ENCODE data around the gene DIDO1.
A peak's percentile ranks its signal among the peaks of the same experiment; 100 is the strongest.

DIDO1 gene

GRCh38 chr20:62902926-62903615, 23.2 kb downstream of the DIDO1 start:
- no peaks in the 10 kb centered on the region for H3K36me3 ChIP-seq (ENCODE audit: control insufficient read depth, insufficient read depth, low read length)
- no peak overlapping the region for H3K4me3 ChIP-seq (ENCODE audit: low read depth, low read length)
- no peaks in the 10 kb centered on the region for H3K9me3 ChIP-seq (ENCODE audit: control insufficient read depth, low read length)
- no peak overlapping the region for H2AFZ ChIP-seq
- peaks cover 3% of the 10 kb centered on the region for H3K4me1 ChIP-seq
- H3K79me2 ChIP-seq = peaks cover 6% of the 10 kb centered on the region
- no peak overlapping the region for H3K4me2 ChIP-seq (ENCODE audit: low read length)
- no peak for TF ChIP-seq CTCF (IDR thresholded peaks at IDR 0.05)
- H3K27me3 ChIP-seq (ENCODE audit: control insufficient read depth, insufficient read depth, low read length) = no peaks in the 10 kb centered on the region
- no peak overlapping the region for H3K9ac ChIP-seq
- no peak overlapping the region for H3K27ac ChIP-seq

DNA sequence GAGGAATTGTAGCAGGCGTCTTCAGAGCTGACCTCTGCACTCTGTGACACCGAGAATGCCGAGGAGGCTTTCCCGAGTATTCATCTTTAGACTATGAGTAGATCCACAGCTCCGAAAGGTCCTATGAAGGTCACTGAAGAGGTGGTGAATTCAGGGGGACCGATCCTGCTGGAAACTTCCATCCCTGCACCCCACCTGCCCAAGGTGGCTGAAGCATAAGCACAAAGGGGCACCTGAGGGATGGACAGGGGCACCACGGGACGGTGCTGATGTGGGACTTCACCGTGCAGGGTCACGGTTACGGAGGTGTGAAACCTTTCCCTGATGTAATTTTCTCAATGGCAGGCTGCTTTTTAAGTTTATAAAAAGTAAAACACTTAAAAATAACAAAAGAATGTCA, 24.4 kb downstream of the DIDO1 start:
- H3K9ac ChIP-seq = no peak overlapping the region
- H3K4me3 ChIP-seq (ENCODE audit: low read depth, low read length) = no peak overlapping the region
- H2AFZ ChIP-seq = no peak overlapping the region
- peaks cover 3% of the 10 kb centered on the region for H3K4me1 ChIP-seq
- H3K4me2 ChIP-seq (ENCODE audit: low read length) = no peak overlapping the region
- H3K36me3 ChIP-seq (ENCODE audit: control insufficient read depth, insufficient read depth, low read length) = no peaks in the 10 kb centered on the region
- no peak for TF ChIP-seq CTCF (IDR thresholded peaks at IDR 0.05)
- peaks cover 3% of the 10 kb centered on the region for H3K79me2 ChIP-seq
- H3K9me3 ChIP-seq (ENCODE audit: control insufficient read depth, low read length) = no peaks in the 10 kb centered on the region
- no peaks in the 10 kb centered on the region for H3K27me3 ChIP-seq (ENCODE audit: control insufficient read depth, insufficient read depth, low read length)
- H3K27ac ChIP-seq = no peak overlapping the region

DNA sequence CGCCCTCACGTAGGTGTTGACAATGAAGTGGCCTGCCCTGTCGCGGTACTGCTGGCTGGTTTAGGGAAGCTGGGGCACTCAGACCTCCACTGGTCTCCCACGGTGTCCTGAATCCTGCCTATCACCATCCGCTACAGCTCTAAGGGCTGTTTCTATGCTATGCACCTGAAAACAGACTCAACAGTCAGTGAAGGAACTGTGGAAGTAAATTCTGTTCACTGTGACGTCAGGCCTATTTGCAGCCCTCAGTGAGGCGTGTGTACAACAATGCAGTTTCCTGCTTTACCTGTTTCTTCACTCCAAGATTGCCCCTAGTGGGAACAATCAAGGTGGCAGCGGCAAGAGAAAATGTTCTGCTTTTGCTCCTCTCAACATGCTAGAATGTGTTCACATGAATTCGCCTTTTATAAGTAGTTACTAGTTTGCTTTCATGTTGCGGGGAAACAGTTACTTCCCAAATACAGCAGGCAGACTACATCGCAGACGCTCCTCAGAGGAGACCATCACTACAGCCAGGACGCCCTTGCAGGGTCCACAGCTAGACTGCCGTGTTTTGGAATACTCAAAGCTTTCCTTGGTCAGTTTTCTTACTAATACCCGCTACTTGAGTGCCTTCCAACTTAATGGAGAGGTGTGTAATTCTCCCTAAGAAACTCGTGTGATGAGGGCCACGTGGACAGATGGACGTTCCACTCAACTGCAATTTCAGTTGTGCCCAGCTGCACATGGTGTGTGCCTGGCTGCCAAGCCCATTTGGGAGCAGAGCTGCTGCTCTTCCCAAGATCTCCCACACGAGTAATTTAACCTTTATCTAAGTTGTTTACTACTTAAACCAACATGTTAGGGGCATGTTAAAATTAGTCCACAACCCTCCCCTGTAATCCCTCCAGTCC, 25.4 kb downstream of the DIDO1 start:
- Histone ChIP-seq H3K9ac (no peak overlapping the region), H3K36me3 (ENCODE audit: control insufficient read depth, insufficient read depth, low read length) (no peaks in the 10 kb centered on the region), H3K27me3 (ENCODE audit: control insufficient read depth, insufficient read depth, low read length) (no peaks in the 10 kb centered on the region), H3K4me3 (ENCODE audit: low read depth, low read length) (no peak overlapping the region), H3K4me2 (ENCODE audit: low read length) (peak overlapping the region; percentile 20), H3K79me2 (no peaks in the 10 kb centered on the region), H3K9me3 (ENCODE audit: control insufficient read depth, low read length) (no peaks in the 10 kb centered on the region), H3K4me1 (peaks cover 3% of the 10 kb centered on the region), H3K27ac (no peak overlapping the region), H2AFZ (no peak overlapping the region)
- TF ChIP-seq CTCF (IDR thresholded peaks at IDR 0.05) = no peak

- Histone ChIP-seq H3K79me2 (no peaks in the 10 kb centered on the region), H3K9ac (no peak overlapping the region), H3K4me2 (ENCODE audit: low read length) (peak overlapping the region; percentile 10), H3K27me3 (ENCODE audit: control insufficient read depth, insufficient read depth, low read length) (no peaks in the 10 kb centered on the region), H3K9me3 (ENCODE audit: control insufficient read depth, low read length) (no peaks in the 10 kb centered on the region), H3K4me3 (ENCODE audit: low read depth, low read length) (no peak overlapping the region), H2AFZ (no peak overlapping the region), H3K27ac (no peak overlapping the region), H3K4me1 (peaks cover 3% of the 10 kb centered on the region), H3K36me3 (ENCODE audit: control insufficient read depth, insufficient read depth, low read length) (no peaks in the 10 kb centered on the region)
- peak; percentile 90 for TF ChIP-seq CTCF (IDR thresholded peaks at IDR 0.05)
Observed at GRCh38 chr20:62900052-62900691, 26.1 kb downstream of the DIDO1 start.

Data from parathyroid adenoma (tissue), 2 donors.